CD4-positive, alpha-beta T cell treated with Interleukin-17A for 4 hours (primary cell): ENCODE measurements around the gene NPC2.

Source experiments
- DNase-seq: peaks from one replicate; pipeline ENCODE4 v3.0.0-alpha.2; 2020; ENCODE audit warnings: mixed read lengths

The NPC2 gene

DNA sequence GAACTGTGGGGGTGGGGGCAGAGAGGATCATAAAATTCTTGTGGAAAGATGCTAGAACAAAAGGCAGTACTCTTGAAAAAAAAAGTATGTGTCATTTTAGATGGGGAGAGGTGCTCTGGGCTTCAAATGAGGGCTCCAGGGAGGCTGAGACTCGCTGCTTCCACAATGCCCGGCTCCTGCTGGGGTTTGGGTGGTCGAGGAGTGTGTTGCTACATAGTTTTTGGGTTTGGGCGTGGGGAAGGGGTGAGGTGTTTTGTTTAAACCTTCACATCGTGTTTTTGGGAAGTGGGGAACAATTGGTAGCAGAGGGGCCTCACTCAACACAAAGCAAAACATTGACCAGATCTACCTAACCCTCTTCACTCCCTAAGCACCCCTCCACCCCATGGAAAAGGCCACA, 8.6 kb upstream of the NPC2 start:
- no peak for DNase-seq

DNA sequence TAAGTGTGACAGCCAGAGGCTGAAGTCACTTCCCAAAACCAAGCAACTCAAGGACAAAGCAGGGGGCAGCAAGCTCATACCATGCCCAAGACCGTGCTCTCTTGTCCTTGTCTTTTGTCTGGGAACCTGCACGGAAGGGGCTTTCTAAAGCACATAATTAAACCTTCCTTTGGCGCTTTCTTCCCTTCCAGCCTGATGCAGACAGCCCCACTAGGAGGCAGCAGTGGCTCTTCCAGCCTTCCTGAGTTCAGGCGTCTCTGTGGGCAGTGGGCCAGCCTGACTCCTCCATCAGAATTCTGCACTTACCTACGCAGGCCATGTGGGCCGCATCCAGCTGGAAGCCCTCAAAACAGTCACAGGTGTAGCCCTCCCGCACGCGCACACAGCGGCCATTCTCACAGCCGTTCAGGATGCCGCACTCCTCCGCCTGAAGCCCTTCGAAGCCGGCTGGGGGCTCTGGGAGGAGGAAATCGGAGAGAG, 8.1 kb upstream of the NPC2 start:
- DNase-seq, result no peak

DNA sequence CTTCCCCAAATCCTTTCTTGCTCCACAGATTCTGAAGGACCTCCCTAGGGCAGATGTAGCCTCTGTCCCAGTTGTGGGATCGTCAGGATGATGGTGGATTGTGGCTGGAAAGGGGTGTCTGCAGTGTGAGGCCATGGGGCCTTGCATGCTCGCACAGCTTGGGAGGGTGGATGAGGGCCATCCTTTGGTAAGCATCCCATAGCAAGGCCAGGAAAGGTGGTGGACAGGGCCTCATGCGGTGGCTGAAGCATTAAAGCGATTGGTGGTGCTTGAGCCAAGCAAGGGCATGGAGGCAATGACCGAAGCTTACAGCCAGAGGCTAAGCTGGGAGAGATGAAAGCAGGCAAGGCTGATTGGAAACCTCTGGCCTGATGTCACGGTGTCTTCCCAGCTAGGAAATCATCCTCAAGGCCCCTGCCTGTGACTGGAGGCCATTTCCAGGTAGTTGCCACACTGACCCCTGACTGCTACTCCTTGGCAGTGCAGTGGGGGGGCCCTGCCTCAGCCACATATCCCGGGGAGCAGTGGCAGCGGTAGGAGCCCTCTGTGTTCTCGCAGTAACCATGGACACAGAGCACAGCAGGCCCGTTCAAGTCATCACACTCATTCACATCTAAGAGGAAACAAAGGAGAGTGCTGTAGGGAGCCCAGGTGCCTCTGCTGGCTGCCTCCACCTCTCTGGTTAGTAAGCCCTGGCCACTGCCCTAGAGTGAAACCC, 7.5 kb upstream of the NPC2 start:
- no peak for DNase-seq

DNA sequence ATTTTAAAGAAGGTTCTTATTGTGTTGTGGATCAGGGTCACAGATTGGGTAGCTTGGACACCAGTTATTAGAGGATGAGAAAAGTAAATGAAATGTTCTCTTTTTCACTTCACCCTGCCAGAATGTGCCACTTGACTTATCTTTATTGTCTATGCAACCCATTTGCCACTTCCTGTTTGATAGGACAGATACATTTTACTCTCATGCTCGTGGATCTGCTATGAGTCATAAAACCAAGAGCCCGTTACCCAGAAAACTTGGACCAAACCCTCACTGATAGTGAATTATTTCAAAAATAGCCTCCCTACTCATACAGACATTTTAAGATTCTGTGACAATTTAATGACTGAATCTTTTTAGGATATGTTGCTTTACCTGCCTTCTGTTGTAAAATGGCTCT, 2.3 kb upstream of the NPC2 start:
- DNase-seq, result no peak

DNA sequence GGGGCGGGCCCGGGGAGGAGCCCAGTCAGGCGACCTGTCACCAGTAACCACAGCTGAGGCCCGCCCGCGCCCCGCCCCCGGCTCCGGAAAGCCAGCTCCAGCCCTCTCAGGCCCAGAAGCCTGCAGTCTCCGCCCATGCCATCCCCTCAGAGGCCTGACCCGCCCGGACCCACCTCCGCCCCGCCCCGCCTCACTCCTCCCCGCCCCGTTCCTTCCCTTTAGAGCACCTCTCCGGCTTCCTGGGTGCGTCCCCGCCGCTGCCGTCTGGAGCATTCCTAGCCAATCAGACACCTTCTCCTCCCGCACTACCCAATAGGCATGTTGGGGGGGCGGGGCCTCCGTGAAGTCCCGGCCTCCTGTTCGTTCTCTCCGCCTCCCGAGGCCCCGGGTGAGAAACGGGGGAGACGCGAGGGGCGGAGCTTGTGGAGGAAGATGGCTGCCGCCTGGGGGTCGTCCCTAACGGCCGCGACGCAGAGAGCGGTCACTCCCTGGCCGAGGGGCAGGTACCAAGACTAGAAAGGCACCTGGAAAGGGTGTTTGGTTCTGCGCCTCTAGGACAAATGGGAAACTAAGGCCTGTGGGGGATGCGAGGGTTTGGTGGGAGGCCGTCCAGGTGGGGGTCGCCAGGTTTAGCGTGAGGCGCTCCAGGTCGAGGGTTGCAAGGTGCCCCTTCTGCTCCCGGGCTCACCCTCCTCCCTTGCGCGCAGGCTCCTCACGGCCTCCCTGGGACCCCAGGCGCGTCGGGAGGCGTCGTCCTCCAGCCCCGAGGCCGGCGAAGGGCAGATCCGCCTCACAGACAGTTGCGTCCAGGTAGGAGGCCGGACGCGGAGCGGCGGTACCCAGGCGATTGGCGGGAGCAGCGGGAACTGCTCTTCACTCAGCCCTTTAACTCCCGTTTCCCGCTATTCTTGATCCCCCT, 497 bp upstream of the NPC2 start, which contains the start of gene ISCA2:
TSS of gene ISCA2 (plus strand) at position 423 of the 919 bp plus-strand sequence. CDS start at position 433, 10 bp downstream.
- peak; percentile 100 for DNase-seq

DNA sequence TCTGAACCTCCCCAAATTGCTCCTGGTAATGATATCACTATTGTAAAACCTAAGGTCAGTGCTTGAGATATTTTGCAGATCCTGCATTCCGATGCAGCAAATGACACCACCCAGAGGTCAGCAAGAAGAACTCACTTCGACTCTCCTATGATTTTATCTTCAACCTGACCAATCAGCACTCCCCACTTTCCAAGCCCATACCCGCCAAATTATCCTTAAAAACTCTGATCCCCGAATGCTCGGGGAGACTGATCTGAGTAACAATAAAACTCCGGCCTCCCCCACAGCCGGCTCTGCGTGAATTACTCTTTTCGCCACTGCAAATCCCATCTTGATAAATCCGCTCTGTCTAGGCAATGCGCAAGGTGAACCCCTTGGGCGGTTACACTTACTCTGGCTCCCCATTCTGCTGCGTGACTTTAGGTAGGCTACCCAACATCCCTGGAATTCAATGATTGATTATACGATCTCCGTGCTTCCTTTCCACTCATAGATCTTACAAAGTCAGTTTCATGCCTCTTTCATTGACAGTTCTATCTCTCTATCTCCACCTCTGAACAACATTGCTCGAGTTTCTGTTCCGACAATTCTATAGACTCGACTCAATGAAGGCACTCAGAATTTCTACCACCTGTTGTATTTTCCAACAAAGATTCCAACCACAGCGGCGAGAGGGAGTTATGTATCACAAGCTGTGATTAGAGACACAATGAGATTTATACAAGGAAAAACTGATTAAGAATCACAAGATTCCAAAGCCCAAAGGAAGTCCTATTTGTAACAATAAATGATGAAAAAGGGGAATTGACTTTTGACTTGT, 939 bp downstream of the NPC2 start:
- DNase-seq, result peak; percentile 13

DNA sequence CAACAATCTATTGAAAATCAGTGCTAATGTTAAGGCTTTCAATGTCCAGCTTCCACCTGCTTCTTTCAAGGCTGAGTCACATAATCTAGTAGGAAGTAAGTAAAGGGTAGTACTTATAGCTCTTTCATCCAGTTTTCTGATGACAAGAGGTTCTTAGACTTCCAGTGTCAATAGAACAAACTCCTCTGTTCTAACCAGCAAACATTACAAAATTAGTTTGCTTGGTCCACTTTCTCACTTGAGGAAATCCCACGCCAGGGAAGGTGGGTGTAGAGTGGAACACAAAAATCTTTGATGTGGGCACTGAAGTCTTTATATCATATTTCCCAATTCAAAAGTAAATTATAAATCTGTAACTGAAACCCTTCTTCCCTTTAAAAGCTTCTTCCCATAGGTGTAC, 2.6 kb downstream of the NPC2 start:
- no peak for DNase-seq

DNA sequence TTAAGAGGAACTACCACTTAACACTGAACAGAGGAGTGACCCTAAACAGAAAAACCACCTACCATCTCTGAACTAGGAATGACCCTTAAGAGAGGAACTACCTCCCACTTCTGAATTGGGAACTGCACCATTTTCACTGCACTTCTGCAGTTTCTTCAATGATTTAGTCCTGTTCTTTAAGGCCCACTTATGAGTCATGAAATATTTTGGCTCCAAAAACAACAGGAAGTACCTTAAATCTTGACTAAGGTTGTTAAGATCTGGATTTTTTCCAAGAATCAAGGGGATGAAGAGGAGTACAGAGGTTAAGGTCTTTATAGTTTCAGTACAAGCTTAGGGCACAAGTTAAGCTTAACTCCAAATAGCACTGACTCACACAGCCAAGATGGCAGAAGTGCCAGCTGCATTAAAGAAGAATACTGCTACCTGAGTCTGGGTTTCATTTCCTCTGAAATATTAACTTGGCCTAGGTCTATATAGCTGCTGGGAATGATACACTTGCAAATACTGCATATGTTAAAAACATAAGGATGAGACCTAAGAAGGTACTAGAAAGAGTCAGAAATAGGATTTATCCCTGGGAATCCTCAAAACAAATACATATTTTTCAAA, 4.2 kb downstream of the NPC2 start:
- no peak for DNase-seq

DNA sequence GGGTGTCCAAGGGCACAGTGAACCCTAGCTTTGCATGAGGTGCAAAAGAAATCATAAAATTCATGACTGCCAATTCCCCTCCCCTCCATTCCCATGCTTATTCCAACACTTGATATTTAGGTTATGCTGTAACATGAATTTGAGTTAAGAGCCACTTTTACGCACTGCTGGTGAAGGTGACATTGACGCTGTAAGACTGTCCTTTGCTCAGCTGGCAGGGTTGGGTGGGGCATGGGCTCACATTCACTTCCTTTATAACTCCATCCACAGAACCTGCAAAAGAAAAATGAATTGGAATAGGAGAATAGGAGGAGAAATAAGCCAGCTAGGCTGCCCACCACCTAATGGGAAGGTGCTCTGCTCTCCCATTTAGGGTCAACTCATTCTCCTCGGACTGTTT, 6.9 kb downstream of the NPC2 start:
- DNase-seq, result no peak

DNA sequence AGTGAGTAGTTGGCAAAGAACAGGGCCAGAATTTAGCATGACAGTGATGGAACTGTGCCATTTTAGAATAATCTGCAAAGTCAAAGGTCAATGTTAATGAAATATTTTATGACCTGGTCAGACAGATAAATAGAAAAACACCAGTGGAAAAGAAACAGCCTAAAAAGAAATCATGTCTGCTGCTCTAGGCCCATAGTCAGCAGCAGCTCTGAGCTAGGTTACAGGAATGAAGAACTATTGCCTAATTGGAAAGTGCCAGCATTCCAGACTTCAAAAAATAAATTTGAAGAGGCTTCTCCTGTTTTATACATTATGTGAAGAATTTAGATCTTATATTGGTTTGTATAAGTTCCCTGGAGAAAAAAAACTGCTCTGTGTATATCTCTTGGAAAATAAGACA, 9.8 kb downstream of the NPC2 start:
- DNase-seq, result no peak

DNA sequence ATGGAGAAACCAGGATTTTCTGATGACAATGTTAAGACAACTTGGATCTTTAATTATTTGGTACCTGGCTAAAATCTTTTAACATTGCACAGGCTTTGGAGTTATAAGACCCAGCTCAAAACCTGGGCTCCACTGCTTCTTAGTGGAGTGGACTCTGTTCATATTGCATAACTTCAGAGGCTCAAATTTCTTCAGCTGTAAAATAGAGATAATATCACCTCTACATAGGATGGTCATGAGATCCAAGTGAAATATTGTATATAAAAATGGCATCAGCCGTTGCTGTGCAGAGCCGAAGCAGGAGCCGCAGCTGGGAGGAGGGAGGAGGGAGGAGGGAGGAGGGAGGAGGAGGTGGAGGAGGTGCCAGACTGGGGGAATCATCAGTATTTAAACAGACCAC, 10.5 kb downstream of the NPC2 start:
- DNase-seq, result no peak

DNA sequence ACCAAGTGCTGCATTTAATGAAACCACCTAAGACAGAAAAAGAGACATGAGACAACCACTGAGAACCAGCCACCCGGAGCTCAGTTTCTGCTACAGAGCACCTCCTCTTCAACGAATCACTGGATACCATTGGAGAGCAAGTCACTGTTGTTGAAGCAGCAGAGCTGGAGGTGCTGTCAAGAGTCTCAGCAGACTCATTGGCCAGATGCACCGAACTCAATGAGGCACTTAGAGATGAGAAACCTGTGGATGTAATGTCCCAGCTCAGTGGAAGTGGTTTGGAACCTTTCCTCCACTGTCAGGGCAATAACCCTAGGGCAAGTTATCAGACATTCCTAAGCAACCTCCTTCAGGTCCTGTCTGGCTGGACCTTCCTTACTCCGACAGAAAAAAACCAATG, 13.1 kb downstream of the NPC2 start:
- DNase-seq, result no peak

DNA sequence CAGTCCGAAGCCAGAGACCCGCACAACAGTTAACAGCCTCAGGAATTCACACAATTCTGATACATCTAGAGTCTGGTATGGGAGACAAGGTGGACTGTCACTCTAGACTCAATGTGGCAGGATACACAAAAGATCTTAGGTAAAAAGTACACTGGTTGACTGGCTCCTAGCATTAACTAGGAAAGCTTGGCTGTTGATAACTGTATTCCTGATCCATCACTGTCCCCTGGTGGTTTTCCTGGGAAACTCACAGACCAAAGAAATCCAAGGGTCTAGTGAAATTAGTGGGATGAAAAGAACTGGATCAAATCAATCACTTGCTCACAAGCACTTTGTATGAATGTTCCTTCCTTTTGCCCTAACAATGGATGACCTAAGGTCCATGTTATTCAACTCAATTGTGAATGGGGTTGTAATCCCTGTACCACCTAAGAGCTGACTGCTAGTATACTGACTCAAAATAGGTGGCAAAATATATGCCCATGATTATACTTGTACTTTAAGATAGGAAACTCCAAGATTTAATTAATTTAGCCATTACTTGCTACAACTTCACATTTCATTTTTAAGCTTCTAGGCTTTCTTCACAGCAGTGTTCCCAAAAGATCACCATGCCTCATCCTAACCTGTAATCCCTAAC, 14.0 kb downstream of the NPC2 start:
- DNase-seq, result no peak

DNA sequence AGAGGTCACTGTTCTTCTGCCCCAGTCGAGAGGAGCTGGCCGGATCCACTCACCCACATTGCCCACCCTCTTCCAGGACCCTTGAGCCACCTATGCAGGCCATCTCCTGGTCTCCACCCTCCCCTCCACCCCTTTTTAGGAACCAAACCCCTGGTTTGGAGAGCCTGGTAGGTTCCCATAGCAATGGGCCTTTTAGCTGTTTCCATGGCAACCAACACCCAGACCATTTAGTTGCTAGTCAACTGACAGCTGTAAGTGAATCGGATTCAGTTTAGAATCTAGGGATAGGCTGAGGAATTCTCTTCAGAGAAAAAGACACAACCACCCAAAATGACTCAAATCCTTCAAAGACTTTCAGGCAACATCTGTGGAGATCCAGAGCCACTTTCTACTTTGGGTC, 16.5 kb downstream of the NPC2 start:
- no peak for DNase-seq

DNA sequence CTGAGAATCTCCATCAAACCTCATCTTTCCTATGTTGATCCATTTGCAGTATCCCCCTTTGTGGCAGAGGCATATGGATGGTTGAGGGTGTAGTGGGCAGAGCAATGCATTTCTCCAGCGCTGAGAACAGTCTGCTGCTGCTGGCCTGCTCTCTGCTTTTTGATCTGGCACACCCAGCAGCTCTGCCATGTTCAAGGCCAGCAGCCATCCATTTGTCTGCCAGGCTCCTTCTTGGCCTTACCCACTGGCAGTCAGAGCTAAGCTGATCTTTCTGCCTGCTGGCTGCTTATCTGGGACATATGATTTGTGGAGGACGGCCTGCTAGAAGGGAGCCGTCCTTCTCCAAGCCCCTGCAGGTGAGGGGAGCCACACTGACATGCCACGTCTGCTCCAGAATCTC, 17.0 kb downstream of the NPC2 start:
- DNase-seq, result no peak

DNA sequence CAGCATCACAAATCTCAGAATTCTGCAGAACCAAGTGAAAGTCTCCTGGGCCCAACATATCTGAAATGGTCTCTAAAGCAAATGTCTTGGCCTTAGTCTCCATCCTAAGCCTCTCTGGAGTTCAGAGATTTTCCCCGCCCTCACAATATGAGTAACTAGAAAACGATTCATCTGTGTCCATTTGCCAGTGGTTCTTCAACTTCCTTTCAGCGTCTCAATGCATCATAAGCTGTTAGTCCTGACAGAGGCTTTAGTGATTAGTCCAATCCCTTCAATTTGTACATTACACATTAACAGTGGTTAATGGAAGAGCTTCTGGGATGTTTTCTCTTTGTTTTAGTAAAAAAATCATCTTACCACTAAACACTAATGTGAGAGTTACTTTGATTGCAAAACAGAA, 17.4 kb downstream of the NPC2 start:
- no peak for DNase-seq

DNA sequence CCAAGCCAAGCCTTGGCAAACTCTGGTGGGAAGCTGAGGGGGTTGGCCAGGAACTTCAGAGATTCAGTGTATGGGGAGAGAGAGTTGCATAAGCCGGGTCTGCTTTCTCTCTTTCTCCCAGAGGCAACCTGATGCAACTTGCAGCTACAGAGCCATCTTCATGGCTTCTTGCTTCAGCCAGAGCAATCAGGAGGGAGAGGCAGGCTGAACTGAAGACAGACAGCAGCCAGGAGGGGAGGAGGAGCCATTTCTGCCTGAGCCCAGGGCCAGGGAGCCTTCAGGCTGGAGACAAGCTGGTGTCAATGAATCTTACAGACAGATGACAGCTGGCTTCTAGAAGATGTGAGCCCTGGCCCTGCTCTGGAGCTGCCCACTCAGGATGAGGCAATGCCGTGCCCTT, 18.7 kb downstream of the NPC2 start:
- no peak for DNase-seq

DNA sequence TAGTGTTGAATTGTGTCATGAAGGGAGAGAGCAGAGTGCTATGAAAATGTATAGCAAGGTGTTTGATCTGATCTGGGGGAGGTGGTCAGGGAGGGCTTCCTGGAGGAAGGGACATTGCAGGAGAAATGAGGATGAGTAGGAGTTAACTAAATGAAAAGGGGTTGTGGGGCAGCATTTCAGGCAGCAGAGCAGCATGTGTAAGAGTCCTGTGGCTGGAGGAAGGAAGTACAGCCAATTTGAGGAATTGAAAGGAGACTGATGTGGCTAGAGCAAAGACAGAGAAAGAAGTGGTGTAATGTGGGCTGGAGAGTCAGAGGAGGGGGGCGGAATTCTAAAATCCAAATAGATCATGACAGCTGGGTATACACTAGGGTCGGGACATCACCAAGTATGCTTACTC, 20.5 kb downstream of the NPC2 start:
- DNase-seq, result no peak

DNA sequence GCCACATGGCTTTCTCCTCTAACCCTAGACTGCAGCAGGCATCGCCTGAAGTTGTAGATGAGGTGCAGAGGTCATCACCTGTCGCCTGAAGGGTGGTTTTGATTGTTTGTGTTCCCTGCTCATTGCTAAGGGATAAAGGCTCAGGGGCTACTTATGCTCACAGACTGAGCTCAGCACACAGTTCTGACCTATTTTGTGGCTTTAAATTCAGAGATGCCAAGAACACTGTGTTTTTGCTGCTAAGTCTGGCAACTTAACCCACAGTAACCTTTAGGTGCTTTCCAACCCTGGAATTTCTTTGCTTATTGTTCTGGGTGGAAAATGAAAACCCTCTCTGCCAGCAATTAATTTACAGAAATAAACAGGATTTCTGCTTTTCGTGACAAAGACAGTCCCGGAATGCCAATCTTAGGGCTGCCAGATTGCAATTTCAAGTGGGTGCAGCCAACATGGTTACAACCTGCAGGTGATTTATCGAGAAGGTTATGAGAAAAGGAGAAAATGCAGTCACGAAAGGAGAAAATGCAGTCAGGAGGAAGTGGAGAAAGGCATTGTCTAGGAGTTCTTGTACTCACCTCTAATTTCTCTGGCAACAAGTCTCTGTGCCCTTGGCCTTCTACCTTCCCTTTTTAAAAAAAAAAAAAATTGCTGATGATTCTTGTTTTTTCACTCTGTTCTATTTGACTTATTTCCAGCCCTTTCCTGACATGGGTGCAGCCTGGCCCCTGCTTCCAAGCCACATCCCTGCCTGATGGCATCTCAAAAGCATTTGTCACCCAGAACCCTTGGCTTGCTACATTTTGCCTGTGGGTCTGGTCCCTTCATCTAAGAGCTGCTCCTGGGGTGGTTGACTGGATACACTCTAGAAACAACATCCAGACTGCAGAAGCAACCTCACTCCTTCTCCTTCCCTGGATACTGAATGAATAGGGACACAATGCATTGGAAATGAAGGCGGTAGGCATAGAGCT, 23.3 kb downstream of the NPC2 start:
- DNase-seq, result no peak

DNA sequence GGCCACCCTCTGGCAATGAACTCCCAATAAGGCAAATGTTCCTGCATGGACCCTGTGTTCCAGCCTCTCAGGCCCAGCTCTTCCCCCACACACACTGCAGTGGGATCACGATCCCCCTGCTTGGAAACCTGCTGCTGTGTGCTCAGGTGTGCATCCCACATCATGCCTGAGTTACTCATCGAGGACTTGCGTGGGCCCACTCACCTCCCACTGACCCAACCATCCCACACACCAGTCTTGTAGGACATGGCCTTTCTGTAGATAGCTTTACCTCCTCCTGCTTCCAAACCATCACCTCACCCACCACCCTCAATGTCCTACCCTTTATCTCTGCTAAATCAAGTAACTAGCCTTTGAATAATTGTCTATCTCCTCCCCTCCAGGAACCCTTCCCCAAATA, 24.6 kb downstream of the NPC2 start:
- DNase-seq, result no peak

DNA sequence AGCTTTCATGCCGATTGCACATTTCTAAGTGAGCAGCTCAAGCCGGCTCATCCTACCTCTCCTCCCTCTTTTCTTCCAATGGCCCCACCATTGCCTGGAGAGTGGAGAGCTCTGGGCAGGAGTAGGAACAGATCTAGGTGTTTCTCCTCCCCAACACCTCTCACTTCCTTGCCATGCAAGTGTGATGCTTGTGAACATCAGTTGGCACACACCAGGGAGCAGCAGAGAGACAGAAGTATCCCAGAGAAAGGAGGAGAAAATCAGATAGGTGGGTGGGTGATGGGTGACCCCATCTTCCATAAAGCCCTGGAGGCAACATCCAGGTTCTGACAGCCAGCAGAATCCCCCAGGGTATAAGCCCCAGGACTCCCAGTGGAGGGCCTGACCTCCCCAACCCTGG, 27.8 kb downstream of the NPC2 start:
- DNase-seq, result no peak
